Measurements from ENCODE around the gene SKIDA1. TPM values are rescaled to one million over a fixed set of nuclear protein-coding genes. Genes with fewer than 3 reads are reported as not detected.

SKIDA1 gene
- total RNA-seq, 2 donors from 2014 or later = 1.9 to 2.0 TPM

Small RNA genes lying within 50 kb of the gene (microRNA-seq; reads per million reads assigned to microRNA genes)
- gene MIR1915 = 0 to 0.20 reads per million in 2 donors

Other genes with a start within 250 kb of the SKIDA1 start
- gene MLLT10, start 8.6 kb upstream of the SKIDA1 start, total RNA-seq = 10 to 100 TPM; 26.1 to 30.3 TPM